Testis (tissue), 3 donors: ENCODE measurements around the gene HGF. TPM values are rescaled to one million over a fixed set of nuclear protein-coding genes. Genes with fewer than 3 reads are reported as not detected.
"Not testable (repeated sequence)": the region's sequence is repeated elsewhere in the genome, so short reads cannot be mapped to it uniquely, and the experiment has no call there.

Experiments used
- DNase-seq: peaks from one replicate; pipeline ENCODE4 v3.0.0-alpha.2; 2019
- H3K27ac ChIP-seq, 2 donors: fragments of 200-600 bp; sonication (generic); one replicate each; pipeline ENCODE4 v1.5.1; 2019
- H3K27me3 ChIP-seq: fragments of 200-600 bp; sonication (generic); one replicate; pipeline ENCODE4 v1.5.1; 2019
- H3K36me3 ChIP-seq: fragments of 200-600 bp; sonication (generic); one replicate; pipeline ENCODE4 v1.5.1; 2017; ENCODE audit warnings: low read depth; ENCODE audit errors: missing control alignments
- H3K4me1 ChIP-seq: fragments of 200-600 bp; sonication (generic); one replicate; pipeline ENCODE4 v1.5.1; 2019
- H3K4me3 ChIP-seq, 2 donors: fragments of 200-600 bp; sonication (generic); one replicate each; pipeline ENCODE4 v1.5.1; 2017 to 2019
- H3K9me3 ChIP-seq: fragments of 200-600 bp; sonication (generic); one replicate; pipeline ENCODE4 v1.5.1; 2017
- CTCF ChIP-seq, 3 experiments: fragments of 450-650 bp in 2 of 3; fragments of 200-600 bp in 1 of 3; sonication (generic) in 1 of 3; IDR thresholded peaks; one replicate each; pipeline ENCODE4 v1.5.1; 2016 to 2019; ENCODE audit warnings: antibody characterized with exemption in 3 of 3, mild to moderate bottlenecking in 2 of 3, moderate library complexity in 1 of 3
- POLR2A ChIP-seq: fragments of 450-650 bp; IDR thresholded peaks from one replicate; pipeline ENCODE4 v1.6.1; 2017; ENCODE audit warnings: antibody characterized with exemption, mild to moderate bottlenecking, moderate library complexity
- WGBS, 2 donors: methylation state at CpG; one replicate each; pipeline ENCODE4 v1.1.5; 2018; 5-methylcytosine and 5-hydroxymethylcytosine counted together
- intact Hi-C: fragments of 100-400 bp; cut with DNase I; formaldehyde crosslinking; loops from one replicate; pipeline ENCODE4 v1.15.1; 2023; ENCODE audit warnings: low total_unique reads
- polyA plus RNA-seq: library from polyadenylated mRNA; stranded (reverse); fragments of 350-450 nt; fragmentation: Illumina TruSeq; extraction: RNeasy Lipid Tissue Mini Kit (QIAGEN cat#74804); gene quantifications from one replicate; pipeline ENCODE4 v1.2.3, GENCODE V29; 2014; ENCODE audit warnings: low read depth, low replicate concordance; ENCODE audit not compliant: insufficient read depth
- total RNA-seq, 2 donors: library from RNA; depleted of rRNA; stranded (reverse); fragments of >200 nt; gene quantifications; one replicate each; pipeline ENCODE4 v1.2.3, GENCODE V29; 2016

HGF gene
- total and polyA plus RNA-seq, 3 donors from 2014 or later = 3.1 to 5.0 (median 3.4) TPM

GRCh38 chr7:81810476-81811155 is 40.8 kb upstream of the HGF start:
- no peak for TF ChIP-seq CTCF (IDR thresholded peaks at IDR 0.05)
- TF ChIP-seq POLR2A = no peak
- Histone ChIP-seq H3K9me3 (no peaks in the 10 kb centered on the region), H3K4me1 (no peaks in the 10 kb centered on the region), H3K27ac (no peak overlapping the region), H3K27me3 (no peaks in the 10 kb centered on the region), H3K4me3 (no peak overlapping the region), H3K36me3 (no peaks in the 10 kb centered on the region)
- no peak for DNase-seq
- 62 to 66% methylated on average over 6 of the region's 6 CpGs for WGBS, 2 donors
- intact Hi-C loops = no loop called here

DNA sequence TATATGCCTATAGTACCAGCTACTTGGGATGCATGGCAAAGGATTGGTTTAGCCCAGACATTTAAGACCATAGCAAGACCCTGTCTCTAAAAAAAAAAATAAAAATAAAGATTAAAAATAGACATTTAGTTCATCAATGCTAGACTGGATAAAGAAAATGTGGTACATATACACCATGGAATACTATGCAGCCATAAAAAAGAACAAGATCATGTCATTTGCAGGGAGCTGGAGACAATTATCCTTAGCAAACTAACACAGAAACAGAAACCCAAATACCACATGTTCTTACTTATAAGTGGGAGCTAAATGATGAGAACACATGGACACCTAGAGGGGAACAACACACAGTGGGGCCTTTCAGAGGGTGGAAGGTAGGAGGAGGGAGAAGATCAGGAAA is 38.5 kb upstream of the HGF start:
- intact Hi-C loops, H3K36me3 ChIP-seq: not testable (repeated sequence)

DNA sequence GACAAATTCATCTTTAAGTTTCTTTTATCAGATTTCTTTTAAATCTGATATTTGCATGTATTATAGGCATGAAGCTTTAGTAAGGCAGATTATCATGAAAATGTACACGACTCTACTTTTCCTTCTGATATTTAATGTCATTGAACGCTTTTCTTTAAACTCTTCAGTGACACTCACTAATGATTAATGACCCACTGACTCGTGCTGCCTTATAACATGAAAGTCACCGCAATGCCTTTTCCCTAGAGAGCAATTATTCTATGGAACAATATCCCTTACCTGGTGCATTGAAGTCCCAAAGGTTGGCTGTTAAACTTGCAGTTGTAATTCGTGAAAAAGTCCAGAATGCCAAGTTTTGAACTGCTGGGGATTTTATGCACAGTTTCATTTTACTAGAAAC is 33.4 kb upstream of the HGF start:
- TF ChIP-seq CTCF (IDR thresholded peaks at IDR 0.05) (no peak), POLR2A (no peak)
- no peak for DNase-seq
- Histone ChIP-seq H3K4me1 (no peaks in the 10 kb centered on the region), H3K27ac (no peak overlapping the region), H3K36me3 (no peaks in the 10 kb centered on the region), H3K9me3 (no peaks in the 10 kb centered on the region), H3K27me3 (no peaks in the 10 kb centered on the region), H3K4me3 (no peak overlapping the region)
- intact Hi-C loops = no loop called here
- 68 to 72% methylated on average over 5 of the region's 5 CpGs for WGBS, 2 donors

More for the DNA sequence above, 38.5 kb upstream of the HGF start:
- not testable (repeated sequence) for H3K27me3 ChIP-seq, H3K27ac ChIP-seq, H3K9me3 ChIP-seq, DNase-seq, H3K4me1 ChIP-seq, H3K4me3 ChIP-seq

GRCh38 chr7:81802251-81802650 is 32.4 kb upstream of the HGF start:
- DNase-seq = no peak
- intact Hi-C loops = no loop called here
- H3K36me3 ChIP-seq = no peaks in the 10 kb centered on the region
- H3K9me3 ChIP-seq = no peaks in the 10 kb centered on the region
- no peak overlapping the region for H3K27ac ChIP-seq
- no peak for TF ChIP-seq POLR2A
- WGBS, 2 donors = 31 to 35% methylated on average over 1 of the region's 1 CpG
- H3K4me1 ChIP-seq = no peaks in the 10 kb centered on the region
- H3K4me3 ChIP-seq = no peak overlapping the region
- no peaks in the 10 kb centered on the region for H3K27me3 ChIP-seq

DNA sequence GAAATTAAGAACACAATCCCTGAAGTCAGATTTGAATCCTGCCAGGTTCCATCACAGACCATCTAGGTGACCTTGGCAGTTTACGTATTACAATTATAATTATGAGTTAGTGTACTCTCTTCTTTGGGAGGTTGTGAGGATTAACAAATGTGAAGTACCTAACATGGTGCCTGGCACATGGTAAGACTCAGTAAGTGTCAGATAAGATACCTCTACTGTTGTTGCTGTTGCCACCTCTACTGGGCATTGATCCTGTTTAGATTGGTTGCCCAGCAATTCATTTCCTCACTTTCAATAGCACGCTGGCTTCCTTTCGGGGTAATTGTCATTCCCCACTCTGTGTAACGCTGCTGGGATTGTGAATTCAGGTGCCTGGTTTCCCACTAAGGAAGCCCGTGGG is 31.7 kb upstream of the HGF start:
- Histone ChIP-seq H3K36me3 (no peaks in the 10 kb centered on the region), H3K4me3 (no peak overlapping the region), H3K27ac (no peak overlapping the region), H3K27me3 (no peaks in the 10 kb centered on the region), H3K9me3 (no peaks in the 10 kb centered on the region), H3K4me1 (no peaks in the 10 kb centered on the region)
- WGBS, 2 donors = 87 to 93% methylated on average over 5 of the region's 5 CpGs
- DNase-seq = no peak
- no peak for TF ChIP-seq CTCF (IDR thresholded peaks at IDR 0.05)
- TF ChIP-seq POLR2A = no peak
- intact Hi-C loops = no loop called here
